Umbilical cord (tissue), 2 donors: Measurements from ENCODE around the gene PAQR6. TPM values are rescaled to one million over a fixed set of nuclear protein-coding genes. Genes with fewer than 3 reads are reported as not detected.
"Not testable (repeated sequence)": the region's sequence is repeated elsewhere in the genome, so short reads cannot be mapped to it uniquely, and the experiment has no call there.

ENCODE experiments used
- DNase-seq: peaks from one replicate; pipeline ENCODE4 v3.0.0-alpha.2; 2015; ENCODE audit warnings: low spot score
- total RNA-seq: library from RNA; depleted of rRNA; stranded (reverse); fragments of >200 nt; gene quantifications from one replicate; pipeline ENCODE4 v1.2.3, GENCODE V29; 2014; ENCODE audit warnings: low replicate concordance; ENCODE audit not compliant: insufficient read depth

PAQR6 gene
- total RNA-seq, 1 donor from 2014 or later, result not detected

DNA sequence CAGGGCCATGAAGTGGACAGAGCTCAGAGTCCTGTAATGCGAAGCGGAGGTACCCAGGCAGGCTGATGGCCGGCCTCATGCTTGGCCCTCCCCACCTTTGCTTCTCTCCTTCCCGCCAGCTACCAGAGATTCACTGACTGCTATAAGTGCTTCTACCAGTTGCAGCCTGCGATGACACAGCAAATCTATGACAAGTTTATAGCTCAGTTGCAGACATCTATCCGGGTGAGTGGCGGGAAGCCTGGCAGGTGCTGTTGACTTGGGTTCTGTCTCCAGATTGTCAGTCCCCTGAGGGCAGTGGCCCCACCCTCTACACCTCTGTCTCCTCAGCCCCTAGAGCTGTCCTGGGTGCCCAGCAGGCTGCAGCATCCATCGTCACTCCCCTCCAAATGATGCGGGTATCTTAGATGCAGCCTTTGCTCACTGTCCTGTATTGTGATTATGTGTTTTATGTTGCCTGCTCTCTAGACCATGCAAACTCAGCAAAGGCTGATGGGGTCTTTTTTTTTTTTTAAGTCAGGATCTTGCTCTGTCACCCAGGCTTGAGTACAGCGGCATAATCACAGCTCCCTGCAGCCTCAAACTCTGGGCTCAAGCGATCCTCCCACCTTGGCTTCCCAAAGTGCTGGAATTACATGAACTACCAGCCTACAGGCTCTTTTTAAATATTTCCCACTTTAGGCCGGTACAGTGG, 15.5 kb downstream of the PAQR6 start:
- no peak for DNase-seq

DNA sequence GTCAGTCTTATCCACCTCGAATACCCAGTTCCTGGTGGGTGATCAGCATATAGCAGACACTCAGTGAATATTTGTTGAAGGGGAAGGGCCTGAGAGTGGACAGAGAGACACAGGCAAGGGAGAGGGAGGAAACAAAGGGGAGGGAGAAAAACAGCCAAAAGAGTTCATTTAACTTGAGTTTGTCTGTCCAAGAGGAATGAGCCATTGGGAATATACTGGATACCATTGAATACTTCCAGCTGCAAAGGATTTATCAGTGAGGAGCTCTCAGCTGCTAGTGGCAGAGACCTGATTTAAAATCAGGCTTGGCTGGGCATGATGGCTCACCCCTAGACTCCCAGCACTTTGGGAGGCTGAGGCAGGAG, 17.4 kb downstream of the PAQR6 start:
- DNase-seq, result no peak

DNA sequence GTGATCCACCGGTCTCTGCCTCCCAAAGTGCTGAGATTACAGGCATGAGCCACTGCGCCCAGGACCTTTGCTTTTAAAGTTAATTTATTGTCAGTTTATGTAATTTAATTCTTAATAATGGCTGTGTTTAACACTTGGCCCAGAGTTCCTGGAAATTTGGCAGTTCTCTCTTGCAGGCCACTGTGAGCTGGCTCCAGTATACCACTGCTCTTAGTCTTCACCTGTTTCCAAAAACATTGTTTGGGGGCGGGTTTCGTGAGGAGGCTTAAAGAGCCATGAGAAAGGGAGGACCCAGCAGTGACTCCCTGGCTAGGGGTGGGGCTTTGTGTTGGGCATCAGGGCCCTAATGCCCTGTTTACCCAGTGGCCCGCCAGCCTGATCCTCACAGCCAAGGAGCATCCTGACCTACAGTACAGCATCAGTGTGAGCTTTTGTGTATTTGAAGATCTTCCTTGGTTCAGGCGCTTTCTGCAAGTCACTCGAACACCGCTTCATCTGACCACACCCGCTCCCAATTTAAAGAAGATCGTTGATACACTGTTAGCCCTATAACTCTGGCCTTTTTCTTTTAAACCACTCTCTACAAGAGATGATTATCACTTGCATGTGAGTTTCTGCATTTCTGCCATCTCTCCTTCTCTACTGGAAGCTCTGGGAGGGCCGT, 17.9 kb downstream of the PAQR6 start:
- DNase-seq, result no peak

DNA sequence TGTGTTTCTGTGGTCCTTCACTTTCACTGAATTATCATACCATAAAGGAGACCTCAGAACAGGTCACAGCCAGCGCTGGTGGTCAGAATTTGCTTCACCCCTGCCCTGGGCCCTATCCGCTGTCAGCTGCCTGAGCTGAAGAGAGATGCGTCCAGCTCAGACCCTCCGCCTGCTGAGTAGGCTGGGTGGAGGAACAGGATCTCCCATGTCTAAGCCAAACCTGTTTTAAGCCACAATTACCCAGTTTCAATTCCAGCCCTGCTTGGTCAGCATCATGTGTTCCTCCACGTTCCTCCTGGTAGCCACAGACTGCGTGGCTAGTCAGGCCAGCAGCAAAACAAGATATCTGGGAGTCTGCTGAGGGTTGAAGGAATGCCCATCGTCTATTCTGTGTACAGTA, 19.4 kb downstream of the PAQR6 start:
- peak; percentile 15 for DNase-seq

DNA sequence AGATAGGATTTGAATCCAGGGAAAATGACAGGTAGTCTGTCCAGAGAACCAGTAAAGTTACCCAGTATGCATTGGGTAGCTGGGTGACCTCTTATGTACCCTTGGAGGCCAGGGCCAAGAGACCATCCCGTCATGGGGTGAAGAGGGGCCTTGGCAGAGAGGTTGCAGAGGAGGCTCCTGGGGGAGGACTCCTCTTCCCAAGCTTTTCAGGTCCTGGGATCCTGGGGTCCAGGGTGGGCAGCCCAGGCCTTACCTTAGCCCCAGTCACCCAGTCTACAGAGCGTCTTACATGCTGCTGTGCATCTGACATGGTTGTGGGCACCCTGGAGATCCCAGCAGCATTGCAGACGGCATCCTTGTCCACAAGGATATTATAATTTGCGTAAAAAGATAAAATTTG, 21.1 kb downstream of the PAQR6 start:
- no peak for DNase-seq

DNA sequence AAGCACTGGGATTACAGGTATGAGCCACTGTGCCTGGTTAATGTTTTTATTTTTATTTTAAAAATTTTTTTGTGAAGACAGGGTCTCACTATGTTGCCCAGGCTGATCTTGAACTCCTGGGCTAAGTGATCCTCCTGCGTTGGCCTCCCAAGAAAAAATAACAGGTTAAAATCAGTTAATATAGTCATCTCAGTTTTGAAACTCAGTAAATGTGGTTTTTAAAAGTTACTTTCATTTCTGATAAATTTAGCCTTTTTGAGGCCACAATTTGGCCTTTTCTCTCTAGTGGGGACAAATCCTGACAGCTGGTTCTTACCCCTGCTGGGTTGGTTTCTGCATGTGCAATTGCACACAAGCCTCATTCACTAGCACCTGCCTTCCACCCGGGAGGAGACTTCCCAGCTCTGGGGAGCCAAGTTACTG, 21.7 kb downstream of the PAQR6 start:
- no peak for DNase-seq

GRCh38 chr1:156225677-156226014, 22.2 kb downstream of the PAQR6 start:
- no peak for DNase-seq

- no peak for DNase-seq
These were observed 25.7 kb downstream of the PAQR6 start for GRCh38 chr1:156221986-156222692.

- DNase-seq, result no peak
These were observed 27.6 kb downstream of the PAQR6 start for GRCh38 chr1:156220226-156220625.

GRCh38 chr1:156217871-156218270, 30.0 kb downstream of the PAQR6 start:
- no peak for DNase-seq

DNA sequence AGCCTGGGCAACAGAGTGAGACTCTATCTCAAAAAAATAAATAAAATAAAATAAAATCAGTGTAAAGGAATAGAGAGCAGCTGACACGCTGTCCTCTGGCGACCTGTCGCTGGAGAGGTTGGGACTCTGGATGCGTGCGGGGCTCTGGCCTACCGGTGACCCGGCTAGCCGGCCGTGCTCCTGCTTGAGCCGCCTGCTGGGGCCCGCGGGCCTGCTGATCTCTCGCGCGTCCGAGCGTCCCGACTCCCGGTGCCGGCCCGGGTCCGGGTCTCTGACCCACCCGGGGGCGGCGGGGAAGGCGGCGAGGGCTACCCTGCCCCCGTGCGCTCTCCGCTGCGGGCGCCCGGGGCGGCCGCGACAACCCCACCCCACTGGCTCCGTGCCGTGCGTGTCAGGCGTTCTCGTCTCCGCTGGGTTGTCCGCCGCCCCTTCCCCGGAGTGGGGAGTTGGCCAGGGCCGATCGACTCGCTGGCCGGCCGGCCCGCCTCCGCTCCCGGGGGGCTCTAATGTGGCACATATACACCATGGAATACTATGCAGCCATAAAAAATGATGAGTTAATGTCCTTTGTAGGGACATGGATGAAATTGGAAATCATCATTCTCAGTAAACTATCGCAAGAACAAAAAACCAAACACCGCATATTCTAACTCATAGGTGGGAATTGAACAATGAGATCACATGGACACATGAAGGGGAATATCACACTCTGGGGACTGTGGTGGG, 31.3 kb downstream of the PAQR6 start:
- not testable (repeated sequence) for DNase-seq

- DNase-seq, result no peak
These were observed 33.7 kb downstream of the PAQR6 start for GRCh38 chr1:156214024-156214748.

- DNase-seq, result no peak
These were observed 34.3 kb downstream of the PAQR6 start for GRCh38 chr1:156213644-156213966.

GRCh38 chr1:156212833-156213643, 34.8 kb downstream of the PAQR6 start, which contains the start of gene PMF1:
TSS of gene PMF1 (plus strand) at chr1:156213007. CDS start at chr1:156213016, 9 bp downstream.
- DNase-seq, result peak; percentile 99

- DNase-seq, result no peak
These were observed 35.7 kb downstream of the PAQR6 start for GRCh38 chr1:156212130-156212529.

GRCh38 chr1:156211243-156211642, 36.6 kb downstream of the PAQR6 start:
- no peak for DNase-seq

DNA sequence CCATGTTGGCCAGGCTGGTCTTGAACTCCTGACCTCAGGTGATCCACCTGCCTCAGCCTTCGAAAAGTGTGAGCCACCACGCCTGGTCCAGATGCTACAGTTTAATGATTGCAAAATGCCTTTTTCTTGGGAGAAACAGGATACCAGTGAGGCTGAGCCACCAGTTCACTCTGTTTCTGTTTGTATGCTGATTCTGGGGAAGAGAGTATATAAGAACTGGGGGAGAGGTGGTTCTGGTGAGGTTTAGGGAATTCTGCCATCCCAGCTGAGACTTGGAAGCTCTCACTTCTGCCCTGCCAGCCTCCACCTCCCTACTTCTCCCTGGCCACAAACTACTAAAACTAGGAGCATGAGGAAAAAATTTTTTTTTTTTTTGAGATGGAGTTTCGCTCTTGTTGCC, 43.2 kb downstream of the PAQR6 start:
- no peak for DNase-seq

GRCh38 chr1:156203331-156203730, 44.5 kb downstream of the PAQR6 start:
- DNase-seq, result peak; percentile 79

DNA sequence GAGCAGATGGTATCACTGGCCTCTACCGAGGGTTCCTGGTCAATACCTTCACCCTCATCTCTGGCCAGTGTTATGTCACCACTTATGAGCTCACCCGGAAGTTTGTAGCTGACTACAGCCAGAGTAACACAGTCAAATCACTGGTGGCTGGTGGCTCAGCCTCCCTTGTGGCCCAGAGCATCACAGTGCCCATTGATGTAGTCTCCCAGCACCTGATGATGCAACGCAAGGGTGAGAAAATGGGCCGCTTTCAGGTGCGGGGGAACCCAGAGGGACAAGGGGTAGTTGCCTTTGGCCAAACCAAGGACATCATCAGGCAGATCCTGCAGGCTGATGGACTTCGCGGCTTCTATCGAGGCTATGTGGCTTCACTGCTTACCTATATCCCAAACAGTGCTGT, 47.8 kb downstream of the PAQR6 start:
- no peak for DNase-seq

GRCh38 chr1:156198831-156199349, 49.0 kb downstream of the PAQR6 start:
- no peak for DNase-seq

DNA sequence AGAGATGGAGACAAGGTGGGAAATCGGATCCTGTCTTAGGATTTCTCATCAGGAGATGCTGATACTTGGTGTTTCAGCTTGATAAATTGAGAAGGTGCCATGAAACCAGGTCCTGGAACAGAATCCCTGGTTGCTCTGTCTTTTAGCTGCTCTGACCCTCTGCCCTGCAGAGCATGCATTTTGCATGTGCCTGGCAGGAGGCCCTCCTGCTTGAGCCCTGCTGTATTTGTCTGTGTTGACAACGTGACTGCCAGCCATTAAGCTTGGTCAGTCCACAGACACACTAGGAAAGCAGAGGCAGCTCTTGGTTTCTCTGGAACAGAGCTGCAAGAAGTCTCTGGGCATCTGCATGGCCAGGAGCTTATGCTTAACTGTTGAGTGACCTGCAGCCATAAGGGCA, 51.4 kb downstream of the PAQR6 start:
- DNase-seq, result no peak
